SK-N-SH (cell line): ENCODE results near the gene FABP7. TPM values are rescaled to one million over a fixed set of nuclear protein-coding genes. Genes with fewer than 3 reads are reported as not detected.

Experiments
- CTCF ChIA-PET: fragments of 300-600, 350-600 bp; formaldehyde crosslinking; extraction: SDS; loops from one replicate; lab custom pipeline; 2021; lab: Yijun Ruan, JAX
- POLR2A ChIA-PET: fragments of 350-600 bp; sonication (Branson Sonifier 250); formaldehyde crosslinking; extraction: SDS; loops from one replicate; lab custom pipeline; 2020; ENCODE audit warnings: antibody characterized with exemption, inconsistent platforms; lab: Yijun Ruan, JAX
- DNase-seq: peaks from one replicate; pipeline ENCODE4 v3.0.0; 2012
- H2AFZ ChIP-seq: fragments of 200-600 bp; sonication (generic); 2 replicates; pipeline ENCODE4 v1.8.1; 2016; ENCODE audit warnings: antibody characterized with exemption, mild to moderate bottlenecking, low read depth
- H3F3A ChIP-seq: fragments of 200-600 bp; sonication (generic); replicated peaks from 2 replicates; pipeline ENCODE3; 2016; ENCODE audit warnings: antibody characterized with exemption, mild to moderate bottlenecking; ENCODE audit not compliant: insufficient read depth
- H3K27ac ChIP-seq, 2 experiments: fragments of 200-500 bp in 1 of 2; fragments of 200-600 bp in 1 of 2; sonication (Bioruptor generic) in 1 of 2; sonication (generic), shearing (Covaris generic) in 1 of 2; 2 replicates each; pipeline versions ENCODE4 v1.5.1 to v1.6.1; 2014 to 2016; ENCODE audit warnings: low read depth in 2 of 2, inconsistent platforms in 1 of 2, low read length in 1 of 2, mild to moderate bottlenecking in 1 of 2, mixed read lengths in 1 of 2
- H3K27me3 ChIP-seq: fragments of 200-600 bp; sonication (generic), shearing (Covaris generic); 2 replicates; pipeline ENCODE4 v1.6.1; 2016; ENCODE audit warnings: mixed run types; ENCODE audit not compliant: insufficient read depth
- H3K36me3 ChIP-seq, 2 experiments: fragments of 200-500 bp in 1 of 2; fragments of 200-600 bp in 1 of 2; sonication (Bioruptor generic) in 1 of 2; sonication (generic) in 1 of 2; replicated peaks in 1 of 2; 2 replicates each; pipeline versions ENCODE3 to v1.5.1; 2014 to 2016; ENCODE audit warnings: low read length in 1 of 2, mild to moderate bottlenecking in 1 of 2; ENCODE audit not compliant: insufficient read depth in 2 of 2, control insufficient read depth in 1 of 2
- H3K4me1 ChIP-seq, 2 experiments: fragments of 200-500 bp in 1 of 2; fragments of 200-600 bp in 1 of 2; sonication (Bioruptor generic) in 1 of 2; sonication (generic), shearing (Covaris generic) in 1 of 2; 2 replicates each; pipeline versions ENCODE4 v1.5.1 to v1.6.1; 2014 to 2016; ENCODE audit warnings: low read depth in 1 of 2, low read length in 1 of 2, mixed run types in 1 of 2; ENCODE audit not compliant: insufficient read depth in 2 of 2, control insufficient read depth in 1 of 2
- H3K4me2 ChIP-seq: fragments of 200-600 bp; sonication (generic), shearing (Covaris generic); 2 replicates; pipeline ENCODE4 v1.6.1; 2017; ENCODE audit warnings: mixed run types
- H3K4me3 ChIP-seq, 2 experiments: fragments of 200-500 bp in 1 of 2; fragments of 200-600 bp in 1 of 2; sonication (Bioruptor generic) in 1 of 2; sonication (generic), shearing (Covaris generic) in 1 of 2; 2 replicates each; pipeline versions ENCODE4 v1.5.1 to v1.8.1; 2014 to 2016; ENCODE audit warnings: low read depth in 2 of 2, inconsistent platforms in 1 of 2, low read length in 1 of 2, mild to moderate bottlenecking in 1 of 2, mixed read lengths in 1 of 2, moderate library complexity in 1 of 2
- H3K79me2 ChIP-seq: fragments of 200-600 bp; sonication (generic); 2 replicates; pipeline ENCODE4 v1.8.1; 2017; ENCODE audit warnings: mild to moderate bottlenecking; ENCODE audit not compliant: insufficient read depth
- H3K9ac ChIP-seq: fragments of 200-600 bp; sonication (generic); 2 replicates; pipeline ENCODE4 v1.6.1; 2017; ENCODE audit warnings: mixed run types
- H3K9me2 ChIP-seq: fragments of 200-600 bp; sonication (generic); 2 replicates; pipeline ENCODE4 v1.6.1; 2017; ENCODE audit warnings: mixed run types
- H3K9me3 ChIP-seq: fragments of 200-600 bp; sonication (generic); 2 replicates; pipeline ENCODE4 v1.6.1; 2017; ENCODE audit warnings: mixed run types, mild to moderate bottlenecking, moderate library complexity
- H4K20me1 ChIP-seq: fragments of 200-600 bp; sonication (generic); 2 replicates; pipeline ENCODE4 v1.6.1; 2017; ENCODE audit warnings: mild to moderate bottlenecking, mixed run types; ENCODE audit not compliant: insufficient read depth
- CHD2 ChIP-seq: fragments of 150-350 bp; IDR thresholded peaks from 2 replicates; pipeline ENCODE4 v1.6.1; 2018; ENCODE audit warnings: low read length; ENCODE audit not compliant: partially characterized antibody
- ELF1 ChIP-seq: IDR thresholded peaks from 2 replicates; pipeline ENCODE4 v1.4.0; 2012
- EP300 ChIP-seq, 2 experiments: IDR thresholded peaks; 2 replicates each; pipeline versions ENCODE4 v1.4.0 to v1.6.1; 2012; ENCODE audit warnings: borderline replicate concordance in 1 of 2, low read depth in 1 of 2, low read length in 1 of 2
- FOSL2 ChIP-seq: IDR thresholded peaks from 2 replicates; pipeline ENCODE4 v1.4.0; 2012; ENCODE audit warnings: low read depth, mild to moderate bottlenecking, moderate library complexity, borderline replicate concordance
- FOXJ3 ChIP-seq: sonication (generic); formaldehyde crosslinking; IDR thresholded peaks from 2 replicates; pipeline ENCODE4 v1.5.1; 2020; ENCODE audit warnings: mild to moderate bottlenecking, missing genetic modification reagents
- FOXM1 ChIP-seq: IDR thresholded peaks from 2 replicates; pipeline ENCODE4 v1.4.0; 2012; ENCODE audit warnings: low read depth, mild to moderate bottlenecking
- GATA2 ChIP-seq: sonication (generic); formaldehyde crosslinking; IDR thresholded peaks from 2 replicates; pipeline ENCODE4 v1.5.0; 2020; ENCODE audit warnings: mild to moderate bottlenecking, missing genetic modification reagents
- IRF3 ChIP-seq: fragments of 150-350 bp; IDR thresholded peaks from 2 replicates; pipeline ENCODE4 v1.6.1; 2016; ENCODE audit warnings: mild to moderate bottlenecking, low read depth, low read length
- JUND ChIP-seq: IDR thresholded peaks from 2 replicates; pipeline ENCODE4 v1.4.0; 2012
- MAX ChIP-seq: IDR thresholded peaks from 2 replicates; pipeline ENCODE4 v1.4.0; 2012; ENCODE audit warnings: low read depth
- MXI1 ChIP-seq: IDR thresholded peaks from 2 replicates; pipeline ENCODE4 v1.6.1; 2012; ENCODE audit warnings: mild to moderate bottlenecking, low read depth, low read length, improper control_type of control experiment
- NRF1 ChIP-seq: IDR thresholded peaks from 2 replicates; pipeline ENCODE4 v1.6.1; 2012; ENCODE audit warnings: low read depth, mild to moderate bottlenecking, low read length
- PBX3 ChIP-seq: IDR thresholded peaks from 2 replicates; pipeline ENCODE4; 2012
- POLR2AphosphoS5 ChIP-seq: IDR thresholded peaks from 2 replicates; pipeline ENCODE4 v1.6.1; 2012; ENCODE audit warnings: low read depth, low read length
- RAD21 ChIP-seq: IDR thresholded peaks from 2 replicates; pipeline ENCODE4 v1.6.1; 2012; ENCODE audit warnings: mild to moderate bottlenecking, low read length
- REST ChIP-seq: IDR thresholded peaks from 2 replicates; pipeline ENCODE4 v1.6.1; 2012; ENCODE audit warnings: mild to moderate bottlenecking, low read depth, low read length, moderate library complexity
- RFX5 ChIP-seq: IDR thresholded peaks from 2 replicates; pipeline ENCODE4 v1.6.1; 2012; ENCODE audit warnings: mild to moderate bottlenecking, improper control_type of control experiment, low read length
- SIN3A ChIP-seq: IDR thresholded peaks from 2 replicates; pipeline ENCODE4 v1.6.1; 2012; ENCODE audit warnings: low read depth, mild to moderate bottlenecking, low read length, moderate library complexity, borderline replicate concordance
- SMC3 ChIP-seq: IDR thresholded peaks from 2 replicates; pipeline ENCODE4 v1.6.1; 2012; ENCODE audit warnings: low read depth, low read length, improper control_type of control experiment
- TAF1 ChIP-seq: IDR thresholded peaks from 2 replicates; pipeline ENCODE4 v1.6.1; 2012; ENCODE audit warnings: low read depth, mild to moderate bottlenecking, low read length, moderate library complexity, borderline replicate concordance
- USF1 ChIP-seq: IDR thresholded peaks from 2 replicates; pipeline ENCODE4 v1.4.0; 2012; ENCODE audit warnings: low read depth, borderline replicate concordance
- YY1 ChIP-seq: IDR thresholded peaks from 2 replicates; pipeline ENCODE4 v1.4.0; 2012; ENCODE audit warnings: low read depth, mild to moderate bottlenecking
- WGBS: methylation state at CpG from one replicate; pipeline ENCODE4 v1.1.6; 2017; ENCODE audit warnings: low lambda C conversion rate; 5-methylcytosine and 5-hydroxymethylcytosine counted together
- polyA plus RNA-seq, 3 experiments: library from polyadenylated mRNA; depleted of rRNA; stranded (reverse); fragments of >200 nt; gene quantifications; 2 replicates each; pipeline ENCODE4 v1.2.3, GENCODE V29; 2012

The FABP7 gene
- polyA plus RNA-seq, 1 of the 3 experiments (the other 2 are of a cell fraction), result not detected

GRCh38 chr6:122817358-122817757, 37.8 kb downstream of the FABP7 start:
- H3K4me3 ChIP-seq, result no peak overlapping the region
- H3K4me1 ChIP-seq, result no peaks in the 10 kb centered on the region; a peak in 1 of 4 replicates
- no peak overlapping the region for H3K4me2 ChIP-seq
- no peaks in the 10 kb centered on the region for H3K36me3 ChIP-seq
- H3K9me2 ChIP-seq, result no peaks in the 10 kb centered on the region
- H3K27me3 ChIP-seq, result no peaks in the 10 kb centered on the region; the same call in 1 of the 2 replicates
- WGBS, result 31% methylated on average over 2 of the region's 2 CpGs
- CTCF ChIA-PET, result no interaction called here
- TF ChIP-seq RAD21, result no peak
- TF ChIP-seq TAF1, result no peak
- TF ChIP-seq FOSL2, result no peak
- TF ChIP-seq MXI1, result no peak
- no peak for TF ChIP-seq USF1
- TF ChIP-seq SIN3A, result no peak
- no peak for TF ChIP-seq RFX5
- TF ChIP-seq PBX3, result no peak
- TF ChIP-seq JUND, result no peak
- TF ChIP-seq FOXM1, result no peak
- no peak for TF ChIP-seq SMC3
- TF ChIP-seq GATA2 (CRISPR knock-in tag), result no peak
- TF ChIP-seq ELF1, result no peak
- no peak for TF ChIP-seq NRF1
- no peak for TF ChIP-seq CHD2
- no peak for TF ChIP-seq EP300 (IDR thresholded peaks at IDR 0.05; ENCODE audit: borderline replicate concordance in 1 of 2, low read depth in 1 of 2, low read length in 1 of 2)
- TF ChIP-seq YY1, result no peak
- TF ChIP-seq FOXJ3 (CRISPR knock-in tag), result no peak
- no peak for TF ChIP-seq MAX
- DNase-seq, result no peak
- no peak overlapping the region for H3K9ac ChIP-seq
- no peaks in the 10 kb centered on the region for H3K79me2 ChIP-seq
- H3K27ac ChIP-seq, result no peak overlapping the region
- no peaks in the 10 kb centered on the region for H3K9me3 ChIP-seq
- H2AFZ ChIP-seq, result no peak overlapping the region
- H3F3A ChIP-seq, result no peaks in the 10 kb centered on the region
- H4K20me1 ChIP-seq, result no peaks in the 10 kb centered on the region
- POLR2A ChIA-PET, result no interaction called here

GRCh38 chr6:122817766-122818165, 38.2 kb downstream of the FABP7 start:
- H3K9ac ChIP-seq, result no peak overlapping the region
- no peaks in the 10 kb centered on the region for H4K20me1 ChIP-seq
- H3K27ac ChIP-seq, result no peak overlapping the region
- no peak for DNase-seq
- no peaks in the 10 kb centered on the region for H3F3A ChIP-seq
- no peaks in the 10 kb centered on the region; the same call in 1 of the 2 replicates for H3K27me3 ChIP-seq
- no peaks in the 10 kb centered on the region for H3K9me2 ChIP-seq
- H2AFZ ChIP-seq, result no peak overlapping the region
- 3% methylated on average over 4 of the region's 4 CpGs for WGBS
- no peaks in the 10 kb centered on the region; a peak in 1 of 4 replicates for H3K4me1 ChIP-seq
- no peaks in the 10 kb centered on the region for H3K79me2 ChIP-seq
- ChIA-PET POLR2A (no interaction called here), CTCF (no interaction called here)
- no peak overlapping the region for H3K4me2 ChIP-seq
- no peaks in the 10 kb centered on the region for H3K9me3 ChIP-seq
- no peak overlapping the region for H3K4me3 ChIP-seq
- no peaks in the 10 kb centered on the region for H3K36me3 ChIP-seq
- no peak for TF ChIP-seq TAF1
- no peak for TF ChIP-seq IRF3
- no peak for TF ChIP-seq MAX
- no peak for TF ChIP-seq FOSL2
- TF ChIP-seq POLR2AphosphoS5, result no peak
- no peak for TF ChIP-seq SMC3
- no peak for TF ChIP-seq REST
